Activated CD4-positive, alpha-beta T cell treated with anti-CD3 and anti-CD28 coated beads, Interleukin-2, amount 50 U/mL, for 24 hours (primary cell): ENCODE results near the gene CD93.

ENCODE experiments used
- DNase-seq, 2 donors: peaks; one replicate each; pipeline ENCODE4 v3.0.0-alpha.2; 2020; ENCODE audit warnings: low read depth in 1 of 2, low spot score in 1 of 2

CD93 gene

DNA sequence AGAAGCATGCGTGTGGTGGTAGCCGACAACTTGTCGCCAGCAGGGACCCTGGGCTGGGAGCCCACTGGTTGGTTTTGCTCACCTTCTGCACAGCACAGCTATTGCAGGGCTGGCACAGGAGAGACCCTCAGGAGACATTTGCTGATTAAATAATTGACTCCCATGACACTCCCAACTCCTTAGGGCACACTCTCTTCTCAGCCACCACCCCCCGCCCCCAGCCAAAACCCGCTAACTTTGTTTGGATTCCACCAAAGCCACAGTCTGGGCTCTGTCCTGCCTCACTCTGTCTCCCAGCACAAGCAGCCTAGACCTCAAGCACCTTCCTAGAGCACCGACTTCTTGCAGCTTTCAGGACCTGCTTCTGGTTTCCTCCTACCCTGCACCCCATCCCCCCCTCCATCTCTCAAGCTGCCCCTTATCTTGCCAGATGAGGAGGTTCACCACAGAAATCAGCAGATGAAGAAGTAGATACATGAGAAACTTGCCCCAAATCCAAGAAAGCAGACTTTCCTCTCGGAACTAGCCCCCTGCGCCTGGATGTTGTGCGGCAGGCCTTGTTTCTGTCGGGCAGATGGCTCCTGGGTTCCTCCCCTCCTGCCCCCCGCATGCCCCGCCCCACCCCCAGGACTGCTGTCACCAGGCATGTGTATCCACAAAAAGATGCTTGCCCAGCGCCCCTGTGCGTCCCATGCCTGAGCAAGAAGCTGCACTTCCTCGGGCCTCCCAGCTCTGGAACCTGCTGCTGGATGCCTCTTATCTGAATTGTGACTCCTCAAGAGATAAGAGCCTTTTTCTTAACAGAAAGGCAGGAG, 35.0 kb upstream of the CD93 start:
- no peak for DNase-seq

GRCh38 chr20:23120261-23120660, 34.1 kb upstream of the CD93 start:
- no peak for DNase-seq

- DNase-seq, result no peak
These were observed 33.5 kb upstream of the CD93 start for GRCh38 chr20:23119456-23120216.

- DNase-seq, result no peak
These were observed 32.6 kb upstream of the CD93 start for GRCh38 chr20:23118766-23119165.

DNA sequence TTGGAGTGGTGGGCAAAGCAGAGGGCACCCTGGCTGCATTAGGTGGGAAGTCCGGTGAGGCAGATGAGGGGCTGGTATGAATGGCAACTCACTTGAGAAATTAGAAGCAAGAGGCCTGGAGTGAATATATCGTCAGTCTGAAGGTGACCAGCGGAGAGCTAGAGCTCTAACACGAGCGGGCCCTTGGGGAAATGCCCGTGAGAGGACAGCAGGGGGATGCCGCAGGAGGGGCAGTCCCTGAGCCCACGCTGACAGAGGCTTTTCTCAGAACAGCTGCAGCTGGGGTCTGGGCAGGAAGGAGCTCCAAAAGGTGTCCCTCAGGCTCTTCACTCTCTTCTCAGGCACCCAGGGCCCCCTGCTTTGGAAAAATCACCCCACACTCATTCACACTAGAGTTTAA, 32.0 kb upstream of the CD93 start:
- DNase-seq, result no peak

GRCh38 chr20:23117738-23118137, 31.6 kb upstream of the CD93 start:
- no peak for DNase-seq

GRCh38 chr20:23116311-23117089, 30.4 kb upstream of the CD93 start:
- DNase-seq, result no peak

DNA sequence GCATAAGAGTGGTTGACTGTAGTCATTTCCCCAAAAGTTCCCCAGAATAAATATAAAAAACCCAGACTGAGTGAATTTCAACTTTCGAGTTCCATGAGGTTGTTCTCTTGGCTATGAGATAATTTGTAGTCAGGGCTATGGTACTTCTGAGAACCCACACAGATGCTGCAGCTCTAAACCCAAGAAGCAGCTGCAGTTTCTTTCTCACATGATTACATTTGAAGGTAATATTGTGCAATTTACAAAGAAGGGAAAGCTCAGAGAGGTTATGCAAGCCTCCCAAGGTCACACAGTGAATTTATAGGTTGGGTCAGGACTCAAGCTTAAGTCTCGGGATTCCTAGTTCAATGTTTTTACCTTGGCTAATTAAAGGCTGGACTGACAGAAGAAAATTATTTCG, 29.7 kb upstream of the CD93 start:
- DNase-seq, result no peak

- DNase-seq, result no peak
These were observed 28.4 kb upstream of the CD93 start for GRCh38 chr20:23114448-23115082.

DNA sequence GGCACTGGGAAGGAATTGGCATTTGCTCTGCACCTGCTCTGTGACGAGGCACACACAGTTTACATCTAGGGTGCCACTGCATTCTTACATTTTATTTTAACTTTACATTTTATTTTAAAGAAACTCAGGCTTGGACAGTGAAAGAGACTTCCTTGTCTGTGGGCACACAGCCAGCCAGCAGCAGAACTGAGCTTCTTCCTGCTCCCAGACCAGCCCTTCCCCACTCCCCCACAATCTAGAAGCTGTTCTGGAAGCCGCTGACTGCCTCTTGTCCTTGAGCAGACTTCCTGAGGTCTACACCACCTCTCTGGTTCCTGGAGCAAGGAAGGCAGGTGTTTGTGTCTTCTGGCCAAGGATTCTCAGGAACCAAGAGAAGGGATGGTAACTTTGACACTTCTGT, 27.9 kb upstream of the CD93 start:
- DNase-seq, result no peak

GRCh38 chr20:23112595-23112994, 26.5 kb upstream of the CD93 start:
- DNase-seq, result no peak

- no peak for DNase-seq
These were observed 25.8 kb upstream of the CD93 start for GRCh38 chr20:23111944-23112342.

GRCh38 chr20:23111307-23111943, 25.3 kb upstream of the CD93 start:
- no peak for DNase-seq

GRCh38 chr20:23108871-23109270, 22.7 kb upstream of the CD93 start:
- no peak for DNase-seq

DNA sequence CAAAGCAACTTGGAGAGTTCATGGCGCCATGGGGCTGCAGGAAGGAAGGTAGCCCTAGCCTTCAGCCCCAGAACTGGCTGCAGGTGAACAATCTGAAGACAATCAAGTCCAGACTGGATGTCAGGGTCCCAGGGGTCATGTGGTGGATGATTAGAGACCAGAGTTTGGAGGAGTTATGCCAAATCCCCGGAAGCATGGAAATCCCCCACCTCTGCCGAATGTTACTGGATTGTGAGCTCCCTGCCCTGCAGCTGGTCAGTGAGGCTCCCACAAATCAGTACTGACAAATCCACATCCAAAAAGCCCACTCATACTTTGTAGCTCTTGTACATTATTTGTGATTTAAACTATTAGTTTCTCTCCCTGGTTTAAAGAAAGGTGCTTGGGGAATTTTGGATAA, 21.3 kb upstream of the CD93 start:
- DNase-seq, result no peak

DNA sequence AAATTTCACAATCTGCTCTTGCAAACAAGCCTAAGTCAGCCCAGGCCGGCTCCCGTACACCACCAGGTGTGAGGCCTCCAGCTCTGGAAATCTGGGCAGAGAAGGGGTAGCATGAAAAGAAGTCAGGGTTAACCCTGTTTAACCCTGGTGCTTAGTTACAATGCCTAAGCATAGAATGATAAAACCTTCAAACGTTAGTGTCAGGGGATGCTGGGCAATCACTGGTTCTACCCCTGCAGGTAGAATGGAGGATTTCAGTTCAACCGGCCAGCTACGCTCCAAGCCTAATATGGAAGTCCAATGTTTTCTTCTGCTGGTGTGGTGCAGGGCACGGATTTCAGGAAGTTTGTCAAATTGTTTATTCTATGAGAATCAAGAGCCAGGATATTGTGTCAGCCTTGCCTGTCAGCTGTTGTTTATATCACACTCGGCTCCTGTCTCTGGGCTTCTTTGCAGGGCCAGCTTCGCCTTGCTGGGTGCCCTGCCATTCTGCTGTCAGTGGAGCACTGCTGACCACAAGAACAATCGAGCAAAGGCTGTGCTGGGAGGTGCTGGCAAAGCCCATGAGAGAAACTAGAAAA, 20.2 kb upstream of the CD93 start:
- no peak for DNase-seq

GRCh38 chr20:23105193-23105592, 19.1 kb upstream of the CD93 start:
- no peak for DNase-seq

DNA sequence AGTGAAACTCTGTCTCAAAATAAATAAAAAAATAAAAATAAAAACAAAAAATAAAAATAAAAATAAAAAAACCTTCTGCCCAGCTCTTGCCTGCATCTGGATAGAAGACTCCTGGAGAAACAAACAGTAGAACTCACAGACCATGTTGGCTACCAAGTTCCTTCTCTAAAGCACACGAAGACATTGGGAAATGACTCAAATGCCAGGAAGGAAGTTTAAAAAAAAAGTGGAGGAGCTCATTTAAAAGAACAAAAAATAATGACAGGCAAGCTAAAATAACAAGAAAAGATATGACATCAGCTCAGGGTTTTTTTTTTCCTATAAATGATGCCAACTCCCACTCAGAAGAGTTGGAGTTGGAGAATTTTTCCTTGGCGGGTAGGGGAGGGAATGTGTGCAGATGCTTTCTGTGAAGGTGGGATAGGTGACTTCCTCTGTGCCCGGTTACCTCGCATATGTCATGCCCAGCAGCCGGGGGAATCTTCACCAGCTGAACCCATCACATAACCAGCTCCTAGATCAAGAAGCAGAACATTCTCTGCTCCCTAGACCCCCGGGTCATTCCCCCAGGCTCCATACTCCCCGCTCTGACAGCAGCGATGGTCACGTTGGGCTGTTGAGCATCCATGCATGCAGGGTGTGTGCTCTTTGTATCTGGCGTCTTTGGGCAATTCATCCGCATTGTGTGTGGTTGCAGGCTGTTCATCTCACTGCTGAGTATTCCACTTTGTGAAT, 17.3 kb upstream of the CD93 start:
- DNase-seq, result no peak

DNA sequence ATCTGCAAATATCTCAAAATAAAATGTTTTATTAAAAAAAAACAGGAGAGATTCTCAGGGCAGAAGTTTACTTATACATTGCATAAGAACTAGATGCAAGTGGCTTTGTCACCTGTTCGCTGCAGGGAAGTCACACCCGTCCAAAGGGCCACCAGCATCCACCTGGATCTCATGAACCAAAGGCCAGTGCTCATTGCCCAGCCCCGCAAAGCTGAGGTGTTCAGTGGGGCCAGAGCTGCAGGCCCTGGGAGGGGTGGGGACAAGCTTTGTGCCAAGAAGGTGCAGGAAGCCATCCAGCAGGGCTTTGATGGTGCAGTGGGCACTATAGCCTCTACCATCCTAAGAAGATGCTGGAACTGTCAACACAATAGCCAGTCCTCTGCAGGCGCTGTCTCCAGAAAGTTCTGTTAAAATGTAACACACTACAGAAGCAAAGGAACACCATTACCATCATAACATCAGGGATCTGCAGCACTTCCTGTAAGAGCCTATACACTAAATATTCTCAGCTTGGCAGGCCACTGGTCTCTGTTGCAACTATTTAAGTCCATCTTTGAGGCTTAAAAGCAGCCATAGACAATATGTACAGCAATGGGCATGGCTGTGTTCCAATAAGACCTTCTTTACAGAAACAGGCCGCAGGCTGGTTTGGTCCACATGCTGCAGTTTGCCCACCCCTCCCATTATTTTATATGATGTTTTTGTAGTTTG, 15.7 kb upstream of the CD93 start:
- no peak for DNase-seq
